Esophagus (tissue), 2 donors: ENCODE measurements around the gene TMCC1. TPM values are rescaled to one million over a fixed set of nuclear protein-coding genes. Genes with fewer than 3 reads are reported as not detected.

Source experiments
- H3K27ac ChIP-seq, 2 donors: one replicate each; pipeline ENCODE4 v1.5.1; 2013; ENCODE audit warnings: low read depth in 2 of 2, mild to moderate bottlenecking in 2 of 2, inconsistent platforms in 1 of 2, low read length in 1 of 2, moderate library complexity in 1 of 2
- H3K27me3 ChIP-seq, 2 donors: one replicate each; pipeline ENCODE4 v1.6.1; 2013; ENCODE audit warnings: low read length in 2 of 2, control low read depth in 1 of 2, mild to moderate bottlenecking in 1 of 2; ENCODE audit not compliant: insufficient read depth in 2 of 2, control insufficient read depth in 1 of 2
- H3K36me3 ChIP-seq, 2 donors: one replicate each; pipeline ENCODE4 v1.6.1; 2013; ENCODE audit warnings: low read length in 1 of 2; ENCODE audit not compliant: control insufficient read depth in 2 of 2, insufficient read depth in 2 of 2
- H3K4me1 ChIP-seq, 2 donors: one replicate each; pipeline ENCODE4 v1.6.1; 2013; ENCODE audit warnings: low read length in 1 of 2; ENCODE audit not compliant: control insufficient read depth in 2 of 2, insufficient read depth in 2 of 2
- H3K4me3 ChIP-seq, 2 donors: one replicate each; pipeline ENCODE4 v1.5.1; 2013; ENCODE audit warnings: low read length in 2 of 2, mild to moderate bottlenecking in 2 of 2, low read depth in 1 of 2, moderate library complexity in 1 of 2
- H3K9me3 ChIP-seq, 2 donors: one replicate each; pipeline ENCODE4 v1.6.1; 2013; ENCODE audit warnings: mild to moderate bottlenecking in 2 of 2, low read depth in 1 of 2, low read length in 1 of 2, moderate library complexity in 1 of 2; ENCODE audit not compliant: control insufficient read depth in 2 of 2, insufficient read depth in 1 of 2
- WGBS, 2 donors: extraction: QIAGEN DNeasy Blood & Tissue Kit; methylation state at CpG; one replicate each; pipeline ENCODE4 v1.1.7; 2013; 5-methylcytosine and 5-hydroxymethylcytosine counted together
- polyA plus RNA-seq, 2 donors: library from polyadenylated mRNA; stranded (reverse); fragments of 200-250 nt; gene quantifications; one replicate each; pipeline ENCODE4 v1.2.3, GENCODE V29; 2013
- donor health status: healthy with polysubstance abuse.
- donor health status: Bipolar disorder and iron deficiency.

Gene TMCC1
- polyA plus RNA-seq, 2 donors = 8.4 to 9.5 TPM

- H3K27me3 ChIP-seq = peaks cover 0 to 2% of the 10 kb centered on the region in 2 donors
- peak overlapping the region; percentile 62 to 68 for H3K4me3 ChIP-seq
- H3K36me3 ChIP-seq = no peaks in the 10 kb centered on the region
- 19 to 34% methylated on average over 12 of the region's 12 CpGs for WGBS, 2 donors
- no peaks in the 10 kb centered on the region for H3K9me3 ChIP-seq
- H3K4me1 ChIP-seq = peaks cover 12 to 16% of the 10 kb centered on the region in 2 donors
- peak overlapping the region; percentile 27 to 49 for H3K27ac ChIP-seq
Observed at GRCh38 chr3:129604767-129605166, 288.7 kb downstream of the TMCC1 start.

- Histone ChIP-seq H3K27me3 (peaks cover 0 to 2% of the 10 kb centered on the region in 2 donors), H3K4me1 (peaks cover 13 to 16% of the 10 kb centered on the region in 2 donors), H3K36me3 (no peaks in the 10 kb centered on the region), H3K27ac (peak overlapping the region; percentile 55 to 67), H3K4me3 (peak overlapping the region; percentile 62 to 68), H3K9me3 (no peaks in the 10 kb centered on the region)
- 61 to 67% methylated on average over 8 of the region's 8 CpGs for WGBS, 2 donors
Observed at GRCh38 chr3:129603991-129604749, 289.3 kb downstream of the TMCC1 start.

GRCh38 chr3:129603561-129603942, 290.0 kb downstream of the TMCC1 start:
- Histone ChIP-seq H3K9me3 (no peaks in the 10 kb centered on the region), H3K4me1 (peaks cover 13 to 16% of the 10 kb centered on the region in 2 donors), H3K36me3 (no peaks in the 10 kb centered on the region), H3K27ac (peak overlapping the region; percentile 67 to 73), H3K4me3 (peak overlapping the region; percentile 19 to 68), H3K27me3 (peaks cover 0 to 2% of the 10 kb centered on the region in 2 donors)
- 62 to 69% methylated on average over 7 of the region's 7 CpGs for WGBS, 2 donors

- H3K4me3 ChIP-seq = peak overlapping the region in 1 of 2 donors; percentile 22
- 58 to 61% methylated on average over 15 of the region's 15 CpGs for WGBS, 2 donors
- H3K9me3 ChIP-seq = no peaks in the 10 kb centered on the region
- peak overlapping the region; percentile 67 to 73 for H3K27ac ChIP-seq
- peaks cover 16 to 19% of the 10 kb centered on the region in 2 donors for H3K4me1 ChIP-seq
- no peaks in the 10 kb centered on the region for H3K36me3 ChIP-seq
- H3K27me3 ChIP-seq = peaks cover 0 to 2% of the 10 kb centered on the region in 2 donors
Observed at GRCh38 chr3:129602730-129603560, 290.6 kb downstream of the TMCC1 start.

- Histone ChIP-seq H3K27me3 (peaks cover 0 to 2% of the 10 kb centered on the region in 2 donors), H3K36me3 (no peaks in the 10 kb centered on the region), H3K4me1 (peaks cover 18 to 24% of the 10 kb centered on the region in 2 donors), H3K27ac (peak overlapping the region in 1 of 2 donors; percentile 24), H3K9me3 (no peaks in the 10 kb centered on the region), H3K4me3 (no peak overlapping the region)
- 79 to 82% methylated on average over 11 of the region's 11 CpGs for WGBS, 2 donors
Observed at GRCh38 chr3:129602309-129602708, 291.2 kb downstream of the TMCC1 start.

GRCh38 chr3:129601713-129602112, 291.8 kb downstream of the TMCC1 start:
- Histone ChIP-seq H3K27me3 (peaks cover 0 to 2% of the 10 kb centered on the region in 2 donors), H3K4me1 (peaks cover 18 to 26% of the 10 kb centered on the region in 2 donors), H3K4me3 (no peak overlapping the region), H3K36me3 (no peaks in the 10 kb centered on the region), H3K27ac (peak overlapping the region in 1 of 2 donors; percentile 16), H3K9me3 (no peaks in the 10 kb centered on the region)
- WGBS, 2 donors = 81% methylated on average over 5 of the region's 5 CpGs

GRCh38 chr3:129600348-129600747, 293.2 kb downstream of the TMCC1 start:
- Histone ChIP-seq H3K9me3 (no peaks in the 10 kb centered on the region), H3K27ac (peak overlapping the region; percentile 58 to 64), H3K27me3 (no peaks in the 10 kb centered on the region), H3K36me3 (no peaks in the 10 kb centered on the region), H3K4me3 (no peak overlapping the region), H3K4me1 (peaks cover 17 to 19% of the 10 kb centered on the region in 2 donors)
- 81 to 94% methylated on average over 2 of the region's 2 CpGs for WGBS, 2 donors

- peaks cover 16 to 19% of the 10 kb centered on the region in 2 donors for H3K4me1 ChIP-seq
Observed at GRCh38 chr3:129599607-129600006, 293.9 kb downstream of the TMCC1 start.

GRCh38 chr3:129599073-129599472, 294.4 kb downstream of the TMCC1 start:
- 78 to 82% methylated on average over 19 of the region's 19 CpGs for WGBS, 2 donors
- Histone ChIP-seq H3K27me3 (no peaks in the 10 kb centered on the region), H3K4me1 (peaks cover 16 to 17% of the 10 kb centered on the region in 2 donors), H3K36me3 (no peaks in the 10 kb centered on the region), H3K4me3 (no peak overlapping the region), H3K27ac (peak overlapping the region; percentile 17 to 64), H3K9me3 (no peaks in the 10 kb centered on the region)

More at GRCh38 chr3:129599607-129600006, 293.9 kb downstream of the TMCC1 start:
- Histone ChIP-seq H3K9me3 (no peaks in the 10 kb centered on the region), H3K4me3 (no peak overlapping the region), H3K27ac (peak overlapping the region; percentile 58 to 64), H3K36me3 (no peaks in the 10 kb centered on the region), H3K27me3 (no peaks in the 10 kb centered on the region)
- WGBS, 2 donors = 63 to 66% methylated on average over 5 of the region's 5 CpGs
